Activated T-cell treated with anti-CD3 and anti-CD28 coated beads for 24 hours (primary cell): ENCODE results near the gene EP400.

Experiments
- DNase-seq: peaks from one replicate; pipeline ENCODE4 v3.0.0-alpha.2; 2020; ENCODE audit warnings: low read depth

The EP400 gene

GRCh38 chr12:132121283-132121682, 171.5 kb downstream of the EP400 start:
- no peak for DNase-seq

- no peak for DNase-seq
Observed at GRCh38 chr12:132123970-132124765, 174.4 kb downstream of the EP400 start.

DNA sequence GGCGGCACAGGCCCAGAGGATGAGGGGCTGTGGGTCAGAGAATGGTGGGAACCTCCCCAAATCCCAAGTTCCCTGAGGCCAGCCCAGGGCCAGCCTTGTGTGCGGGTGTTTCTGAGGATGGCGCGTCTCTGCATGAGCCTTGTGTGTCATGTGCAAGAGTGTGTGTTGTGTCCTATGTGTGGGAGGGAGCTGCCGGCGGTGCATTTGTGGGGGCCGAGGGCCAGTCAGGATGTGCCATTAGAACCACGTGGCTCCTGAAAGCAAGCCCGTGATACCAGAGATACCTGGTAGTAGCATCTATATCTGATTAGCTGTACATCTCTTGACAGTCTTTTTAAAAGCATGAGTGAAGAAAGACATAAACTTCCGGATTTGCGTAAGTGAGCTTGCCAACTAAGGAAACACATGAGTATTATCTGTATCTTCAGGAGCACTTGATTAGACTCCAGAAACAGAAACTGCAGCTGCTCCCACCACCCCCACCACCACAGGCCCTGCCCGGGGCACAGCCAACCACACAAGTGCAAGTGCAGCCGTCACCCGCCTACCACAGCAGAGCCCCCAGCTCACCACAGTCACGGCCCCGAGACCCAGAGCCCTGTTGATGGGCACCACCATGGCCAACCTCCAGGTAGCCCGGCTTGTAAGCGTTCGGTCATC, 175.2 kb downstream of the EP400 start:
- no peak for DNase-seq

DNA sequence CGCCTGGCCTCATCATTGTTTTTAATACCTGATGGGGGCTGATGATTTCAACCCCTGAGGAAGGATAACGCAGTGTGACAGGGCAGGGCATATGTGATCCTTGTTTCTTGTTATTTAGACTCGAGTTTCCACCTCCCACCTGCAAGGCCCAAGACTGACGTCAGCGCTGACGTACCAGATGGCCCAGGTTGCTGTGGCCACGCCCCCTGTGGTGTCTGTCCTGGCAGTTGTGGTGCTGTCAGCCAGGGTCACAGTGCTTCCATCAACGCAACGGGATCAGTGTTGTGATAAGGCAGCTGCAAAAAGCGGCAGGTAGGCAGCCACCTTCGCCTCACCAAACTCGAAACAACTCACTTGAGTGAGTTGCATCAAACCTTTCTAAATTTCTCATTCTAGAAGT, 176.0 kb downstream of the EP400 start:
- DNase-seq: no peak

- no peak for DNase-seq
Observed at GRCh38 chr12:132127041-132127440, 177.3 kb downstream of the EP400 start.

GRCh38 chr12:132129007-132129406, 179.3 kb downstream of the EP400 start:
- DNase-seq: no peak

DNA sequence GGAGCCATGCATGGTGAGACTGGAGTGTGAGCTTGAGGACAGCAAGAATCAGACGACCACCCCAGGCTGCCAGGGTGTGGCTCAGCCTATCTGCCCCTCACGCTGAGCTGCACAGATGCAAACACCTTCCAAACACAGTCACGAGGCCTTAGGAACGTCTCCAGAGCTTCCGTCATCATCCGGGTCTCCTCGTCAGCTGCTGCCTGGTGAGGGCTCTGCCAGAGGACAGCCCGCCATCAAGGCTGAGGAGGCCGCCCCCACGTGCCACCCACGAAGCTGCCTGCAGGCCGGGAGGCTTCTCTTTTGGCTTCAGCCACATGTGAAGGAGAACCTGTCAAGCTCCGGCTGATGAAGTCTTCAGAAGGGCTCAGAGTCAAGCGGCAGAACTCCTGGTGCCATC, 180.9 kb downstream of the EP400 start:
- DNase-seq: no peak
